Measurements from ENCODE around the gene UGT1A7. TPM values are rescaled to one million over a fixed set of nuclear protein-coding genes. Genes with fewer than 3 reads are reported as not detected.
"Not testable (repeated sequence)": the region's sequence is repeated elsewhere in the genome, so short reads cannot be mapped to it uniquely, and the experiment has no call there.

UGT1A7 gene
- total RNA-seq, 1 donor from 2014 or later = not detected

- H3K4me3 ChIP-seq (ENCODE audit: low read depth, low read length) = no peak overlapping the region
- DNase-seq (ENCODE audit: low read depth) = no peak
- TF ChIP-seq CTCF (conservative IDR thresholded peaks at IDR 0.05; ENCODE audit: low read depth, low read length) = no peak
These were observed 59.2 kb downstream of the UGT1A7 start for GRCh38 chr2:233740870-233741269.

- no peak overlapping the region for H3K4me3 ChIP-seq (ENCODE audit: low read depth, low read length)
- DNase-seq (ENCODE audit: low read depth) = no peak
- TF ChIP-seq CTCF (conservative IDR thresholded peaks at IDR 0.05; ENCODE audit: low read depth, low read length) = no peak
These were observed 62.0 kb downstream of the UGT1A7 start for GRCh38 chr2:233743464-233744259.

GRCh38 chr2:233745073-233745755 lies 63.5 kb downstream of the UGT1A7 start:
- DNase-seq (ENCODE audit: low read depth) = no peak
- TF ChIP-seq CTCF (conservative IDR thresholded peaks at IDR 0.05; ENCODE audit: low read depth, low read length) = no peak
- H3K4me3 ChIP-seq (ENCODE audit: low read depth, low read length) = no peak overlapping the region

GRCh38 chr2:233745838-233746237 lies 64.1 kb downstream of the UGT1A7 start:
- H3K4me3 ChIP-seq (ENCODE audit: low read depth, low read length); DNase-seq (ENCODE audit: low read depth): not testable (repeated sequence)

GRCh38 chr2:233746475-233747282 lies 65.0 kb downstream of the UGT1A7 start:
- H3K4me3 ChIP-seq (ENCODE audit: low read depth, low read length) = no peak overlapping the region
- no peak for TF ChIP-seq CTCF (conservative IDR thresholded peaks at IDR 0.05; ENCODE audit: low read depth, low read length)
- no peak for DNase-seq (ENCODE audit: low read depth)

- no peak for TF ChIP-seq CTCF (conservative IDR thresholded peaks at IDR 0.05; ENCODE audit: low read depth, low read length)
- no peak for DNase-seq (ENCODE audit: low read depth)
- no peak overlapping the region for H3K4me3 ChIP-seq (ENCODE audit: low read depth, low read length)
These were observed 65.5 kb downstream of the UGT1A7 start for GRCh38 chr2:233747283-233747544.

GRCh38 chr2:233750689-233751088 lies 69.0 kb downstream of the UGT1A7 start:
- DNase-seq (ENCODE audit: low read depth); H3K4me3 ChIP-seq (ENCODE audit: low read depth, low read length): not testable (repeated sequence)

- not testable (repeated sequence) for H3K4me3 ChIP-seq (ENCODE audit: low read depth, low read length); DNase-seq (ENCODE audit: low read depth)
These were observed 69.7 kb downstream of the UGT1A7 start for GRCh38 chr2:233751212-233752009.
